Melanocyte of skin (primary cell): ENCODE measurements around the gene RBM20. TPM values are rescaled to one million over a fixed set of nuclear protein-coding genes. Genes with fewer than 3 reads are reported as not detected.

Experiments used
- small RNA-seq, 2 donors: library from RNA; depleted of rRNA; stranded (forward); fragments of <200 nt; gene quantifications; one replicate each; pipeline ENCODE3, GENCODE V24; 2012
- total RNA-seq, 2 donors: library from RNA; depleted of rRNA; stranded (reverse); fragments of >200 nt; gene quantifications; 2 replicates each; pipeline ENCODE4 v1.2.3, GENCODE V29; 2012

The RBM20 gene
- under 1 TPM; 0.33 to 0.34 TPM for total RNA-seq

DNA sequence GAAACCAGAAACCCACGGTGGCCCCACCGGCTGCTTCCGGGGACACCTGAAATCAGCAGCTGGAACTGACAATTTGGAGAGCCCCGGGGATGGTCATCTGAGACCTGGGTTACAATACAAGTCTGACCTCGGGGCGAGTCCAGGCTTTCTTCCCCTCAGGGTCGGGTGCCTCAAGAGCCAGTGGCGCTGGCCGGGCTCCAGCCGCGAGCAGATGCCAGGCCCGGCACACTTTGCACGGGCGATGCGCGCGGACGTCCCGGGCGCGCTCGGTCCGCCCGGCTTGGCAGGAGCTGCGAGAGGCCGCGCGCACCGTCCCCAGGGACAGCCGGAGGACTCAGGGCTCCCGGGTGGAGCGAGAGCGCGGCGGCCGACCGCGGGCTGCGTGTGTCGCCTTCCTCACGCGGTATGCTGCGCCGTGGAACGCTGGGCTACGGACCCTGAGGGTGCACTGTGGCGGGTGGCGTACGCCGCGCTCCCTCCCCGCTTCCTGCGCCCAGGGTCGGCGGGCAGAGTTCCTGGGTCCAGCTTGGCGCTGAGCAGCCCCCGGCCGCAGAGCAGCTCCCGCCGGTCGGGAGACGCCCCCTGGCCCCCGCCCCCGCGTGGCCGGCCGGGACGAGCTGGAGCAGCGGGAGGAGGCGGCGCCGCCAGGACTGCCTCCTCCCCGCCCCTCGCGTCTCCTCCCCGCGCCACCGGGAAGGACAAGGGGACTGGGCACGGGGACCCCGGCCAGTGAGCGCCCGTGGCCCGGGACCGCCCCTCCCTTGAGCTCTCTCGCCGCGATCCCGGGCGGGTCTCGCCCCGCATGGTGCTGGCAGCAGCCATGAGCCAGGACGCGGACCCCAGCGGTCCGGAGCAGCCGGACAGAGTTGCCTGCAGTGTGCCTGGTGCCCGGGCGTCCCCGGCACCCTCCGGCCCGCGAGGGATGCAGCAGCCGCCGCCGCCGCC lies at the start of gene RBM20:
TSS of gene RBM20 (plus strand) at position 684 of the 945 bp plus-strand sequence. CDS start at position 803, 119 bp downstream.

DNA sequence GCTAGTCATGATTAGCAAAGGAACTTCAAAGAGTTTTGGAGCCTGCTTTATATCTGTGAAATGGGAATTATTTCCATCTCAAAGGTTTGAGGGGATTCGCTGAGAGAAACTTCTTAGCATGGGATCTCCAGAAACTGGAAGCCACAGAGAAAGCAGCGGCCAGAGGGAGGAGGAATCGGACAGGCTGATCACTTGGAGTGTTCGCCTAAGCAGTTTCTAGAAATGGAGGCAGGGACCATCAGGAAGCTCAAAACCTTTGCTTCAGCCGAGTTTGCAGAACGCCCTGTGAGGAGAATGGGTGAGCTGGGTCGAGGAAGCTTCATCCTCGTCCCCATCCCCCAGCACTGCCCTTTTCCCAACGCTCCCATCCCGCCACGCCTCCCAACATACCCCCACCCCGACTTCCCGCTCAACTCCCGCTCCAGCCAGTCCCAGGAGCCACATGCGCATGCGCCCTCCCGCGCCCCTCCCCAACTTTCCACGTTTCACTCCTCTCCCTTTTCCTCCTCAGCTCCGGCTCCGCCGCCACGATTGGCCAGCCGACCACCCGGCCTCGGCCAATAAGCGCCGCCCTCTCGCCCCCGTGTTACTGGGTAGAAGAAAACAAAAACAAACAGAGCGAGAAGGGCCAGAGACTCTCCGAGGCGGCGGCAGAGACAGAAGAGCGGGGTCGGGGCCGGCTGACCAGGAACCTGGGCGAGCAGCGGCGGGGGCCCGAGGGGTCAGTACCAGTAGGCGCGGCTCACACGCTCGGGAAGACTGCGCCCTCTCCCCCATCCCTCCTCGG lies 227.4 kb downstream of the RBM20 start, which contains the start of gene PDCD4:
TSS of gene PDCD4 (plus strand) at position 631 of the 787 bp plus-strand sequence. CDS start 4,100 bp downstream, outside the sequence.

Small RNA genes lying within 50 kb of the gene (small RNA-seq; reads per million reads assigned to genes)
- 0 reads per million in 2 donors for gene RF00019
- gene RN7SKP288, result 0 reads per million in 2 donors
- 0 reads per million in 2 donors for gene RNA5SP327

Other genes with a start within 250 kb of the RBM20 start
- 1 to 10 TPM; 2.8 to 8.7 TPM for gene DUSP5, start 146.4 kb upstream of the RBM20 start, total RNA-seq
- gene SMC3, start 76.6 kb upstream of the RBM20 start, total RNA-seq, result 10 to 100 TPM; 12.0 to 15.3 TPM
- gene PDCD4, start 227.6 kb downstream of the RBM20 start, total RNA-seq, result 10 to 100 TPM; 16.0 to 16.5 TPM